Measurements from ENCODE around the gene AP4S1.

- TF ChIP-seq CTCF (IDR thresholded peaks at IDR 0.05; ENCODE audit: low read depth, low read length, poor library complexity, severe bottlenecking) (no peak), EZH2phosphoT487 (IDR thresholded peaks at IDR 0.05; ENCODE audit: borderline replicate concordance, low read length) (no peak)
These were observed 111.9 kb downstream of the AP4S1 start for GRCh38 chr14:31137214-31137889.
